HEK293 (cell line): ENCODE data around the gene GJB3.

ENCODE experiments used
- CTCF ChIA-PET: fragments of 350-600 bp; formaldehyde crosslinking; extraction: SDS; loops from one replicate; lab custom pipeline; 2021; ENCODE audit warnings: antibody characterized with exemption; lab: Yijun Ruan, JAX
- POLR2A ChIA-PET: fragments of 300-600 bp; formaldehyde crosslinking; extraction: SDS; loops from one replicate; lab custom pipeline; 2020; ENCODE audit warnings: antibody characterized with exemption, inconsistent platforms; lab: Yijun Ruan, JAX
- H3K27ac ChIP-seq: fragments of 200-500 bp; sonication (Bioruptor generic); 2 replicates; pipeline ENCODE4 v1.5.1; 2014; ENCODE audit warnings: low read depth, low read length, control low read depth, inconsistent platforms; ENCODE audit errors: extremely low read depth
- H3K36me3 ChIP-seq, 2 experiments: fragments of 200-500 bp in 1 of 2; sonication (Bioruptor generic) in 1 of 2; 1 replicate in 1 of 2; 2 replicates in 1 of 2; pipeline ENCODE4 v1.5.1; 2014 to 2017; ENCODE audit warnings: inconsistent platforms in 2 of 2, low read length in 2 of 2; ENCODE audit not compliant: control insufficient read depth in 2 of 2, insufficient read depth in 1 of 2
- H3K4me1 ChIP-seq: fragments of 200-500 bp; sonication (Bioruptor generic); 2 replicates; pipeline ENCODE4 v1.5.1; 2014; ENCODE audit warnings: mild to moderate bottlenecking, low read length, inconsistent platforms; ENCODE audit not compliant: control insufficient read depth, insufficient read depth
- H3K4me3 ChIP-seq: 2 replicates; pipeline ENCODE4 v1.5.1; 2011; ENCODE audit warnings: low read depth, mild to moderate bottlenecking, control low read depth, low read length, moderate library complexity
- H3K9me3 ChIP-seq: fragments of 200-500 bp; sonication (Bioruptor generic); 2 replicates; pipeline ENCODE4 v1.5.1; 2014; ENCODE audit warnings: low read depth, low read length, inconsistent platforms; ENCODE audit not compliant: control insufficient read depth, insufficient read depth
- ATF2 ChIP-seq: fragments of 450-650 bp; formaldehyde crosslinking; IDR thresholded peaks from 2 replicates; pipeline ENCODE4 v1.5.1; 2016; ENCODE audit warnings: missing biosample characterization, missing genetic modification characterization, low read depth
- REST ChIP-seq: fragments of 450-650 bp; formaldehyde crosslinking; IDR thresholded peaks from 2 replicates; pipeline ENCODE4 v1.5.1; 2016; ENCODE audit warnings: missing biosample characterization, missing genetic modification characterization
- ZNF221 ChIP-seq: fragments of 450-650 bp; formaldehyde crosslinking; IDR thresholded peaks from 2 replicates; pipeline ENCODE4 v1.5.1; 2017; ENCODE audit warnings: missing biosample characterization, missing genetic modification characterization, borderline replicate concordance
- ZNF274 ChIP-seq, 2 experiments: fragments of 200-500 bp in 1 of 2; fragments of 450-650 bp in 1 of 2; sonication (Bioruptor generic) in 1 of 2; formaldehyde crosslinking in 1 of 2; IDR thresholded peaks; 2 replicates each; pipeline versions ENCODE4 v1.5.1 to v1.6.1; 2014 to 2016; ENCODE audit warnings: borderline replicate concordance in 1 of 2, inconsistent platforms in 1 of 2, low read length in 1 of 2, missing biosample characterization in 1 of 2, missing genetic modification characterization in 1 of 2
- ZNF280C ChIP-seq: fragments of 450-650 bp; formaldehyde crosslinking; IDR thresholded peaks from 2 replicates; pipeline ENCODE4 v1.5.1; 2016; ENCODE audit warnings: missing biosample characterization, missing genetic modification characterization
- ZNF394 ChIP-seq: fragments of 450-650 bp; formaldehyde crosslinking; IDR thresholded peaks from 2 replicates; pipeline ENCODE4 v1.5.1; 2016; ENCODE audit warnings: missing biosample characterization, missing genetic modification characterization, mild to moderate bottlenecking, moderate library complexity, borderline replicate concordance
- ZNF416 ChIP-seq: fragments of 450-650 bp; formaldehyde crosslinking; IDR thresholded peaks from 2 replicates; pipeline ENCODE4 v1.5.1; 2016; ENCODE audit warnings: missing biosample characterization, missing genetic modification characterization
- ZNF48 ChIP-seq: fragments of 450-650 bp; formaldehyde crosslinking; IDR thresholded peaks from 2 replicates; pipeline ENCODE4 v1.5.1; 2016; ENCODE audit warnings: missing biosample characterization, missing genetic modification characterization
- ZNF501 ChIP-seq: fragments of 450-650 bp; formaldehyde crosslinking; IDR thresholded peaks from 2 replicates; pipeline ENCODE4 v1.5.1; 2016; ENCODE audit warnings: missing biosample characterization, missing genetic modification characterization
- ZNF518A ChIP-seq: fragments of 450-650 bp; formaldehyde crosslinking; conservative IDR thresholded peaks from 2 replicates; pipeline ENCODE4 v1.5.1; 2016; ENCODE audit warnings: low read depth, missing biosample characterization, missing genetic modification characterization
- ZNF768 ChIP-seq: fragments of 450-650 bp; formaldehyde crosslinking; IDR thresholded peaks from 2 replicates; pipeline ENCODE4 v1.5.1; 2018; ENCODE audit warnings: missing biosample characterization, mild to moderate bottlenecking, missing genetic modification characterization

GJB3 gene

GRCh38 chr1:34818862-34819261 is 37.8 kb downstream of the GJB3 start (continued):
- peak; percentile 84 for TF ChIP-seq ZNF394 (tag by site-specific recombination)
- TF ChIP-seq REST (tag by site-specific recombination) = peak; percentile 48; the same call in 1 of the 2 replicates
- TF ChIP-seq, all 188 proteins: peak for 21; not testable (repeated sequence) for 167

- POLR2A ChIA-PET = no interaction called here
- no peaks in the 10 kb centered on the region for H3K9me3 ChIP-seq
- H3K4me1 ChIP-seq = no peaks in the 10 kb centered on the region
- TF ChIP-seq ZNF274 (IDR thresholded peaks at IDR 0.05; ENCODE audit: low read length) (no peak), ZNF274 (tag by site-specific recombination; IDR thresholded peaks at IDR 0.05; ENCODE audit: borderline replicate concordance) (no peak), ZNF280C (tag by site-specific recombination) (no peak), ATF2 (tag by site-specific recombination) (peak; percentile 73)
- H3K4me3 ChIP-seq = no peak overlapping the region
- CTCF ChIA-PET = no interaction called here
- H3K27ac ChIP-seq = no peak overlapping the region
- no peaks in the 10 kb centered on the region for H3K36me3 ChIP-seq
Observed at GRCh38 chr1:34822202-34822601, 41.2 kb downstream of the GJB3 start.

- no peaks in the 10 kb centered on the region for H3K36me3 ChIP-seq
- ChIA-PET POLR2A (no interaction called here), CTCF (interaction anchor here (0.6 to 0.7 kb wide), 2 partner anchors 13 to 1382 kb away, joined by 3 to 5 read pairs; no protein-coding TSS in a partner anchor)
- H3K4me1 ChIP-seq = no peaks in the 10 kb centered on the region
- no peak overlapping the region for H3K4me3 ChIP-seq
- no peak overlapping the region for H3K27ac ChIP-seq
- H3K9me3 ChIP-seq = no peaks in the 10 kb centered on the region
- no peak for TF ChIP-seq ZNF221 (tag by site-specific recombination)
- TF ChIP-seq ZNF501 (tag by site-specific recombination) = no peak
- no peak for TF ChIP-seq ZNF518A (tag by site-specific recombination)
- no peak for TF ChIP-seq ZNF48 (tag by site-specific recombination)
- TF ChIP-seq ZNF768 (tag by site-specific recombination) = peak; percentile 73; the same call in 1 of the 2 replicates
- no peak for TF ChIP-seq ZNF416 (tag by site-specific recombination)
Observed at GRCh38 chr1:34824817-34825454, 43.9 kb downstream of the GJB3 start.
